ENCODE data around the gene SLC22A2. TPM values are rescaled to one million over a fixed set of nuclear protein-coding genes. Genes with fewer than 3 reads are reported as not detected.
A peak's percentile ranks its signal among the peaks of the same experiment; 100 is the strongest.

Gene SLC22A2
- total and polyA plus RNA-seq, 2 experiments from 2014 or later = 0.94 to 1.1 TPM

- Histone ChIP-seq H3K9me2 (ENCODE audit: insufficient read depth) (no peaks in the 10 kb centered on the region; the same call in 1 of the 2 replicates), H3K27me3 (ENCODE audit: insufficient read depth) (no peaks in the 10 kb centered on the region), H3K27ac (ENCODE audit: low read depth) (no peak overlapping the region), H2AFZ (peak overlapping the region; percentile 70; the same call in 1 of the 2 replicates), H3F3A (replicated peaks; ENCODE audit: low read depth) (no peaks in the 10 kb centered on the region), H3K4me3 (no peak overlapping the region), H3K79me2 (replicated peaks; ENCODE audit: insufficient read depth) (no peaks in the 10 kb centered on the region), H4K20me1 (replicated peaks; ENCODE audit: insufficient read depth) (no peaks in the 10 kb centered on the region), H3K4me1 (ENCODE audit: insufficient read depth) (peaks cover 7% of the 10 kb centered on the region), H3K4me2 (no peak overlapping the region), H3K36me3 (ENCODE audit: insufficient read depth) (no peaks in the 10 kb centered on the region)
- no peaks in the 10 kb centered on the region for H3K36me3 Mint-ChIP-seq (ENCODE audit: low read depth)
- no peaks in the 10 kb centered on the region for H3K9me3 Mint-ChIP-seq
- peak overlapping the region; percentile 34; the same call in 1 of the 2 replicates for H3K27ac Mint-ChIP-seq
- no peaks in the 10 kb centered on the region for H3K27me3 Mint-ChIP-seq (ENCODE audit: insufficient read depth, low read depth, poor library complexity)
- ATAC-seq (no peak), DNase-seq (ENCODE audit: low spot score) (no peak)
- no peak overlapping the region for H3K4me3 Mint-ChIP-seq
- TF ChIP-seq REST (IDR thresholded peaks at IDR 0.05; ENCODE audit: unreplicated experiment) = no peak
- peaks cover 7% of the 10 kb centered on the region; the same call in 2 of the 3 replicates for H3K4me1 Mint-ChIP-seq
Observed at GRCh38 chr6:160178271-160178670, 80.3 kb downstream of the SLC22A2 start.

GRCh38 chr6:160177220-160177619 is 81.4 kb downstream of the SLC22A2 start:
- H3K27ac ChIP-seq (ENCODE audit: low read depth) = no peak overlapping the region
- peak; percentile 31; the same call in 1 of the 3 replicates for ATAC-seq
- H4K20me1 ChIP-seq (replicated peaks; ENCODE audit: insufficient read depth) = no peaks in the 10 kb centered on the region
- no peaks in the 10 kb centered on the region for H3K27me3 Mint-ChIP-seq (ENCODE audit: insufficient read depth, low read depth, poor library complexity)
- H2AFZ ChIP-seq = no peak overlapping the region
- H3K4me3 Mint-ChIP-seq = no peak overlapping the region
- no peak overlapping the region for H3K4me2 ChIP-seq
- H3K9me2 ChIP-seq (ENCODE audit: insufficient read depth) = no peaks in the 10 kb centered on the region; the same call in 1 of the 2 replicates
- no peaks in the 10 kb centered on the region for H3K36me3 Mint-ChIP-seq (ENCODE audit: low read depth)
- peak; percentile 47 for DNase-seq (ENCODE audit: low spot score)
- peaks cover 7% of the 10 kb centered on the region; the same call in 2 of the 3 replicates for H3K4me1 Mint-ChIP-seq
- H3K9me3 Mint-ChIP-seq = no peaks in the 10 kb centered on the region
- no peak overlapping the region for H3K4me3 ChIP-seq
- H3K4me1 ChIP-seq (ENCODE audit: insufficient read depth) = peaks cover 7% of the 10 kb centered on the region
- H3K27me3 ChIP-seq (ENCODE audit: insufficient read depth) = no peaks in the 10 kb centered on the region
- H3K36me3 ChIP-seq (ENCODE audit: insufficient read depth) = no peaks in the 10 kb centered on the region
- no peak overlapping the region for H3K27ac Mint-ChIP-seq
- H3F3A ChIP-seq (replicated peaks; ENCODE audit: low read depth) = no peaks in the 10 kb centered on the region
- no peaks in the 10 kb centered on the region for H3K79me2 ChIP-seq (replicated peaks; ENCODE audit: insufficient read depth)
- TF ChIP-seq EZH2 (IDR thresholded peaks at IDR 0.05; ENCODE audit: low read depth, unreplicated experiment) = no peak
- TF ChIP-seq ZNF462 (CRISPR knock-in tag; IDR thresholded peaks at IDR 0.05) = no peak
- TF ChIP-seq JUNB (IDR thresholded peaks at IDR 0.05; ENCODE audit: unreplicated experiment) = no peak
- TF ChIP-seq CTCF (conservative IDR thresholded peaks at IDR 0.05; ENCODE audit: low read depth in 2 of 2) = no peak
- TF ChIP-seq POLR2AphosphoS5 (IDR thresholded peaks at IDR 0.05; ENCODE audit: low read depth) = no peak
- TF ChIP-seq EZH2phosphoT487 (IDR thresholded peaks at IDR 0.05; ENCODE audit: unreplicated experiment) = no peak

Measured in GM23338 (cell line).